Epithelial cell of proximal tubule (primary cell): ENCODE results near the gene PPP2R2C. TPM values are rescaled to one million over a fixed set of nuclear protein-coding genes. Genes with fewer than 3 reads are reported as not detected.

ENCODE experiments used
- DNase-seq: peaks from one replicate; pipeline ENCODE4 v3.0.0-alpha.2; 2011; ENCODE audit warnings: low read depth
- H3K4me3 ChIP-seq: 2 replicates; pipeline ENCODE4 v1.5.1; 2011; ENCODE audit warnings: low read depth, mild to moderate bottlenecking, low read length
- CTCF ChIP-seq: conservative IDR thresholded peaks from 2 replicates; pipeline ENCODE4 v1.5.1; 2012; ENCODE audit warnings: low read depth, mild to moderate bottlenecking, low read length
- total RNA-seq: library from RNA; depleted of rRNA; stranded (reverse); fragments of >200 nt; gene quantifications from 2 replicates; pipeline ENCODE4 v1.2.3, GENCODE V29; 2015

The PPP2R2C gene
- total RNA-seq, 1 donor from 2014 or later = not detected

GRCh38 chr4:6426571-6427438, 45.6 kb downstream of the PPP2R2C start:
- TF ChIP-seq CTCF = no peak
- DNase-seq = no peak
- H3K4me3 ChIP-seq = no peak overlapping the region

GRCh38 chr4:6425911-6426310, 46.5 kb downstream of the PPP2R2C start:
- no peak for TF ChIP-seq CTCF
- no peak for DNase-seq

GRCh38 chr4:6425336-6425735, 47.1 kb downstream of the PPP2R2C start:
- DNase-seq = no peak
- TF ChIP-seq CTCF = no peak
- H3K4me3 ChIP-seq = no peak overlapping the region

More at GRCh38 chr4:6425911-6426310, 46.5 kb downstream of the PPP2R2C start:
- no peak overlapping the region for H3K4me3 ChIP-seq

GRCh38 chr4:6424425-6424824, 48.0 kb downstream of the PPP2R2C start:
- DNase-seq = no peak
- no peak for TF ChIP-seq CTCF
- H3K4me3 ChIP-seq = no peak overlapping the region

- DNase-seq = no peak
- no peak for TF ChIP-seq CTCF
- H3K4me3 ChIP-seq = no peak overlapping the region
Observed at GRCh38 chr4:6423575-6423974, 48.8 kb downstream of the PPP2R2C start.

GRCh38 chr4:6422866-6423265, 49.5 kb downstream of the PPP2R2C start:
- TF ChIP-seq CTCF = no peak
- H3K4me3 ChIP-seq = no peak overlapping the region
- no peak for DNase-seq

- TF ChIP-seq CTCF = no peak
- H3K4me3 ChIP-seq = no peak overlapping the region
- DNase-seq = no peak
Observed at GRCh38 chr4:6422105-6422504, 50.3 kb downstream of the PPP2R2C start.
